Measurements from ENCODE around the gene RASA2. TPM values are rescaled to one million over a fixed set of nuclear protein-coding genes. Genes with fewer than 3 reads are reported as not detected.
A peak's percentile ranks its signal among the peaks of the same experiment; 100 is the strongest.

Gene RASA2
- total RNA-seq, 4 donors from 2014 or later, result 1.9 to 10.6 (median 4.5) TPM

GRCh38 chr3:141445990-141446389 is 40.8 kb upstream of the RASA2 start:
- no peak for TF ChIP-seq CTCF (IDR thresholded peaks at IDR 0.05 in 4 of 5, conservative IDR thresholded peaks at IDR 0.05 in 1 of 5)
- no peak for TF ChIP-seq POLR2A (IDR thresholded peaks at IDR 0.05)
- in situ Hi-C loops (cut with MboI; ENCODE audit: low sequenced_read_pairs in 4 of 4), result no loop called here
- Histone ChIP-seq H3K9me3 (no peaks in the 10 kb centered on the region), H3K4me3 (no peak overlapping the region), H3K4me1 (peaks cover 6 to 11% of the 10 kb centered on the region in 2 donors), H3K27me3 (no peaks in the 10 kb centered on the region), H3K36me3 (peaks cover 0 to 55% of the 10 kb centered on the region in 2 donors), H3K27ac (no peak overlapping the region)
- ATAC-seq, result no peak
- no peak for DNase-seq
- intact Hi-C loops (cut with DNase I; ENCODE audit: low total_unique reads), result no loop called here

- ATAC-seq (no peak), DNase-seq (no peak)
- no peak for TF ChIP-seq POLR2A (IDR thresholded peaks at IDR 0.05)
- TF ChIP-seq CTCF (IDR thresholded peaks at IDR 0.05 in 4 of 5, conservative IDR thresholded peaks at IDR 0.05 in 1 of 5), result no peak
- Histone ChIP-seq H3K27ac (peak overlapping the region in 1 of 4 donors; percentile 27), H3K27me3 (no peaks in the 10 kb centered on the region), H3K36me3 (peaks cover 0 to 55% of the 10 kb centered on the region in 2 donors), H3K4me3 (no peak overlapping the region), H3K4me1 (peaks cover 0 to 3% of the 10 kb centered on the region in 2 donors), H3K9me3 (no peaks in the 10 kb centered on the region)
- intact Hi-C loops (cut with DNase I; ENCODE audit: low total_unique reads), result no loop called here
- in situ Hi-C loops (cut with MboI; ENCODE audit: low sequenced_read_pairs in 4 of 4), result no loop called here
These were observed 40.1 kb upstream of the RASA2 start for GRCh38 chr3:141446737-141447136.

- TF ChIP-seq CTCF (IDR thresholded peaks at IDR 0.05 in 4 of 5, conservative IDR thresholded peaks at IDR 0.05 in 1 of 5) (no peak), POLR2A (IDR thresholded peaks at IDR 0.05) (no peak)
- peak overlapping the region in 1 of 4 donors; percentile 27 for H3K27ac ChIP-seq
- no peaks in the 10 kb centered on the region for H3K4me1 ChIP-seq
- ATAC-seq (no peak), DNase-seq (no peak)
- no peaks in the 10 kb centered on the region for H3K9me3 ChIP-seq
- no peaks in the 10 kb centered on the region for H3K27me3 ChIP-seq
- in situ Hi-C loops (cut with MboI; ENCODE audit: low sequenced_read_pairs in 4 of 4) (no loop called here), intact Hi-C loops (cut with DNase I; ENCODE audit: low total_unique reads) (no loop called here)
- no peak overlapping the region for H3K4me3 ChIP-seq
- H3K36me3 ChIP-seq, result peaks cover 0 to 54% of the 10 kb centered on the region in 2 donors
These were observed 39.4 kb upstream of the RASA2 start for GRCh38 chr3:141447383-141447782.

- intact Hi-C loops (cut with DNase I; ENCODE audit: low total_unique reads) (no loop called here), in situ Hi-C loops (cut with MboI; ENCODE audit: low sequenced_read_pairs in 4 of 4) (no loop called here)
- TF ChIP-seq POLR2A (IDR thresholded peaks at IDR 0.05) (no peak), CTCF (IDR thresholded peaks at IDR 0.05 in 4 of 5, conservative IDR thresholded peaks at IDR 0.05 in 1 of 5) (no peak)
- Histone ChIP-seq H3K36me3 (peaks cover 0 to 41% of the 10 kb centered on the region in 2 donors), H3K27me3 (no peaks in the 10 kb centered on the region), H3K4me1 (no peaks in the 10 kb centered on the region), H3K4me3 (no peak overlapping the region), H3K9me3 (no peaks in the 10 kb centered on the region), H3K27ac (peak overlapping the region in 1 of 4 donors; percentile 1)
- no peak for DNase-seq
- ATAC-seq, result no peak
These were observed 38.1 kb upstream of the RASA2 start for GRCh38 chr3:141448606-141449220.

GRCh38 chr3:141449424-141449823 is 37.4 kb upstream of the RASA2 start:
- no peaks in the 10 kb centered on the region for H3K27me3 ChIP-seq
- peaks cover 0 to 34% of the 10 kb centered on the region in 2 donors for H3K36me3 ChIP-seq
- no peak overlapping the region for H3K4me3 ChIP-seq
- no peak overlapping the region for H3K27ac ChIP-seq
- no peaks in the 10 kb centered on the region for H3K9me3 ChIP-seq
- TF ChIP-seq POLR2A (IDR thresholded peaks at IDR 0.05) (no peak), CTCF (IDR thresholded peaks at IDR 0.05 in 4 of 5, conservative IDR thresholded peaks at IDR 0.05 in 1 of 5) (no peak)
- intact Hi-C loops (cut with DNase I; ENCODE audit: low total_unique reads), result no loop called here
- no peak for DNase-seq
- no peak for ATAC-seq
- no peaks in the 10 kb centered on the region for H3K4me1 ChIP-seq
- in situ Hi-C loops (cut with MboI; ENCODE audit: low sequenced_read_pairs in 4 of 4), result no loop called here
